ENCODE measurements around the gene LAMA4. TPM values are rescaled to one million over a fixed set of nuclear protein-coding genes. Genes with fewer than 3 reads are reported as not detected.
A peak's percentile ranks its signal among the peaks of the same experiment; 100 is the strongest.

LAMA4 gene
- total and polyA plus RNA-seq, 3 donors from 2014 or later = 37.6 to 61.0 (median 49.2) TPM

DNA sequence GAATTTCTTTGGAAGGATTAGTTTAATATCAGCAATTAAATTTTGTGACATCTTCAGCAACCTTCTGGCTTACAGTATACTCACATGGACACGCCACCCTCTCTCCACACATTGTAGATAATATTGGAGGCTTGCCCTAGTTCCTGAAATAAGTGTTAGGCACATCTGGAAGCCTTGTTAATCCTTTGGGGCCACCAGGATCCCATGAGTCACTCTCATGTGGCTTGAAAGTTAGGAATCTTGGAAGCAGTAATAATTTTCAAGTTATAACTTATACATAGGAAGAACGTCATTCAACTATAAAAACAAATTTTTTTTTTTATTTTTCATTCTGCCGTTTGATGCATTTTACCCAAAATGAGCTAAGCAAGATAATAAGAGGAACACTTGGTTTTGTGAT lies 20.5 kb downstream of the LAMA4 start:
- intact Hi-C loops (cut with DNase I; ENCODE audit: low total_unique reads) = no loop called here
- H3K27me3 ChIP-seq = no peaks in the 10 kb centered on the region
- TF ChIP-seq, protein P1, sequence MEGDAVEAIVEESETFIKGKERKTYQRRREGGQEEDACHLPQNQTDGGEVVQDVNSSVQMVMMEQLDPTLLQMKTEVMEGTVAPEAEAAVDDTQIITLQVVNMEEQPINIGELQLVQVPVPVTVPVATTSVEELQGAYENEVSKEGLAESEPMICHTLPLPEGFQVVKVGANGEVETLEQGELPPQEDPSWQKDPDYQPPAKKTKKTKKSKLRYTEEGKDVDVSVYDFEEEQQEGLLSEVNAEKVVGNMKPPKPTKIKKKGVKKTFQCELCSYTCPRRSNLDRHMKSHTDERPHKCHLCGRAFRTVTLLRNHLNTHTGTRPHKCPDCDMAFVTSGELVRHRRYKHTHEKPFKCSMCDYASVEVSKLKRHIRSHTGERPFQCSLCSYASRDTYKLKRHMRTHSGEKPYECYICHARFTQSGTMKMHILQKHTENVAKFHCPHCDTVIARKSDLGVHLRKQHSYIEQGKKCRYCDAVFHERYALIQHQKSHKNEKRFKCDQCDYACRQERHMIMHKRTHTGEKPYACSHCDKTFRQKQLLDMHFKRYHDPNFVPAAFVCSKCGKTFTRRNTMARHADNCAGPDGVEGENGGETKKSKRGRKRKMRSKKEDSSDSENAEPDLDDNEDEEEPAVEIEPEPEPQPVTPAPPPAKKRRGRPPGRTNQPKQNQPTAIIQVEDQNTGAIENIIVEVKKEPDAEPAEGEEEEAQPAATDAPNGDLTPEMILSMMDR (IDR thresholded peaks at IDR 0.05) = no peak
- TF ChIP-seq POLR2A (IDR thresholded peaks at IDR 0.05) = no peak
- no peaks in the 10 kb centered on the region for H3K36me3 ChIP-seq (ENCODE audit: low read depth, missing control alignments)
- 52 to 62% methylated on average over 3 of the region's 3 CpGs for WGBS, 2 donors
- DNase-seq = no peak
- no peaks in the 10 kb centered on the region for H3K9me3 ChIP-seq
- H3K4me1 ChIP-seq = peaks cover 8% of the 10 kb centered on the region
- no peak overlapping the region for H3K4me3 ChIP-seq
- H3K27ac ChIP-seq = peak overlapping the region; percentile 48 to 65

DNA sequence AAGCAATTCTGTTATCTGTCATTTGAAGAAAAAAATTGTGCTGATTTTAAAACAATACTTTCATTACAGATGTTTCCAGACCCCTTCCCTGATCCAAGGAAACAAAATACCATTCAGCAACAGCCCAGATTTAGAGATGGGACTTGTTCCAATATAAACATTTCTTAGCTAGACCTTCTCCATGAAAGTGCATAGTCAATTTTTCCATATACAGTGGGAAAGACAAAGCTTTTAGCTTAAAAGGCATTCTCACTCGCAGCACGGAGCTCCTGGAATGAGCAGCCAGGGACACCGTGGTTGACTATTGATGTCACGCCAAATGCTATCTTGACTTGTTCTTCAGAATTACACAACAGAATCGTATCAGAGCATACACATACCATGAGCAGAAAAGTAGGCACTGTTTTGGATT lies 21.5 kb downstream of the LAMA4 start:
- intact Hi-C loops (cut with DNase I; ENCODE audit: low total_unique reads) = no loop called here
- peak overlapping the region; percentile 48 to 65 for H3K27ac ChIP-seq
- H3K9me3 ChIP-seq = no peaks in the 10 kb centered on the region
- no peak overlapping the region for H3K4me3 ChIP-seq
- WGBS, 2 donors = 49 to 51% methylated on average over 5 of the region's 5 CpGs
- DNase-seq = peak; percentile 44
- H3K36me3 ChIP-seq (ENCODE audit: low read depth, missing control alignments) = no peaks in the 10 kb centered on the region
- TF ChIP-seq, protein P1 (IDR thresholded peaks at IDR 0.05) = no peak
- TF ChIP-seq POLR2A (IDR thresholded peaks at IDR 0.05) = no peak
- H3K27me3 ChIP-seq = no peaks in the 10 kb centered on the region
- H3K4me1 ChIP-seq = peaks cover 8% of the 10 kb centered on the region

- 30 to 50% methylated on average over 2 of the region's 2 CpGs for WGBS, 2 donors
- intact Hi-C loops (cut with DNase I; ENCODE audit: low total_unique reads) = no loop called here
- H3K27ac ChIP-seq = peak overlapping the region in 1 of 2 donors; percentile 65
- TF ChIP-seq POLR2A (IDR thresholded peaks at IDR 0.05) = no peak
- TF ChIP-seq, protein P1 (IDR thresholded peaks at IDR 0.05) = no peak
- no peak for DNase-seq
- H3K9me3 ChIP-seq = no peaks in the 10 kb centered on the region
- peaks cover 8% of the 10 kb centered on the region for H3K4me1 ChIP-seq
- no peak overlapping the region for H3K4me3 ChIP-seq
- H3K27me3 ChIP-seq = no peaks in the 10 kb centered on the region
- no peaks in the 10 kb centered on the region for H3K36me3 ChIP-seq (ENCODE audit: low read depth, missing control alignments)
Measured at GRCh38 chr6:112231594-112232060, 22.7 kb downstream of the LAMA4 start.

DNA sequence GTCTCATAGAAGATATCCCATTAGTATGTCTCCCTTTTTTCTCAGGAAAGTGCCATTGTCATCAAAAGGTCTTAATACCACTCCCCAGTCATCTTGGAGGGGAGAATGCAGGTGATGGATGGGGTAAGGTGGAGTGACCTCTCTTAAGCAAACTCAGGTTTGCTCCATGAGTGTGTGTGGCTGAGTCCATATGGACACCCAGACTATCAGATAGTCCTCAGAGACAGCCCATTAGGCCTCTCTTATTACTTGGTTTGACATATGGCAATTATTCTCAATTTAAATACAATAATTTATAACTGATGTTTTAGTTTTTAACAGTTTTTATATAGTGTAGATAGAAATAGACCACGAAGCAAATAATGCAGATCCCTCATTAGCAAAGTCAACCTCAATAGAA lies 23.2 kb downstream of the LAMA4 start:
- Histone ChIP-seq H3K4me3 (no peak overlapping the region), H3K36me3 (ENCODE audit: low read depth, missing control alignments) (no peaks in the 10 kb centered on the region), H3K27ac (peak overlapping the region in 1 of 2 donors; percentile 65), H3K9me3 (no peaks in the 10 kb centered on the region), H3K4me1 (peaks cover 8% of the 10 kb centered on the region), H3K27me3 (no peaks in the 10 kb centered on the region)
- no peak for TF ChIP-seq POLR2A (IDR thresholded peaks at IDR 0.05)
- TF ChIP-seq, protein P1 (IDR thresholded peaks at IDR 0.05) = no peak
- 63 to 78% methylated on average over 1 of the region's 1 CpG for WGBS, 2 donors
- DNase-seq = no peak
- intact Hi-C loops (cut with DNase I; ENCODE audit: low total_unique reads) = no loop called here

All from testis (tissue), 3 donors.